IPS-18a (cell line): ENCODE data around the gene SMIM41.

Experiments
- H3K27ac ChIP-seq: one replicate; pipeline ENCODE4 v1.5.1; 2013; ENCODE audit warnings: low read length
- H3K27me3 ChIP-seq: one replicate; pipeline ENCODE4 v1.6.1; 2013; ENCODE audit warnings: mild to moderate bottlenecking, low read length; ENCODE audit not compliant: control insufficient read depth, insufficient read depth
- H3K36me3 ChIP-seq: one replicate; pipeline ENCODE4 v1.6.1; 2013; ENCODE audit warnings: low read depth, low read length; ENCODE audit not compliant: control insufficient read depth
- H3K4me1 ChIP-seq: one replicate; pipeline ENCODE4 v1.6.1; 2013; ENCODE audit warnings: low read depth, low read length; ENCODE audit not compliant: control insufficient read depth
- H3K4me3 ChIP-seq: one replicate; pipeline ENCODE4 v1.5.1; 2013; ENCODE audit warnings: low read length
- H3K9ac ChIP-seq: one replicate; pipeline ENCODE4 v1.6.1; 2013; ENCODE audit warnings: mild to moderate bottlenecking, low read length, moderate library complexity
- H3K9me3 ChIP-seq: one replicate; pipeline ENCODE4 v1.6.1; 2013; ENCODE audit warnings: low read depth, low read length; ENCODE audit not compliant: control insufficient read depth

SMIM41 gene

GRCh38 chr12:52079576-52080402 is at the start of gene SMIM41:
Gene SMIM41 (plus strand): TSS chr12:52079704. CDS start chr12:52079780, 76 bp downstream.
- Histone ChIP-seq H3K27me3 (no peaks in the 10 kb centered on the region), H3K4me1 (peaks cover 9% of the 10 kb centered on the region), H3K27ac (no peak within 1 kb of the TSS), H3K9me3 (no peaks in the 10 kb centered on the region), H3K4me3 (no peak within 1 kb of the TSS), H3K9ac (no peak within 1 kb of the TSS), H3K36me3 (peaks cover 40% of the 10 kb centered on the region)

DNA sequence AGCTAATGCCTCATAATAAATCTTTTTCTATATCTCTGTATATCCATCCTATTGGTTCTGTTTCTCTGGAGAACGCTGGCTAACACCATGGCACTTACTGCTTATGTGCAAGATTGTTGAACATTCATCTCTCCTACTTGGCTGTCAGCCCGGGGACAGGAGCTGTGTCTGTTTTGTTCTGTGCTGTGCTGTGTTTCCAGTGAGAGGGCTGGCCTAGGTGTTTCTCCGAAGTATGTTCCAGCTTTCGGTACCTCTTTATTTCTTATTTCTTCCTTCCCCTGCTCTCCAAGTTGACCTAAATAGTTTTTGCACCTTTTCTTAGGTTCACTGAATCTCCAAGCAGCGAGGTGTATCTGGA is 47.1 kb upstream of the SMIM41 start:
- Histone ChIP-seq H3K9me3 (no peaks in the 10 kb centered on the region), H3K4me3 (peak overlapping the region; percentile 41), H3K9ac (no peak overlapping the region), H3K36me3 (no peaks in the 10 kb centered on the region), H3K27me3 (peaks cover 35% of the 10 kb centered on the region), H3K27ac (peak overlapping the region; percentile 42), H3K4me1 (peaks cover 23% of the 10 kb centered on the region)

- H3K27ac ChIP-seq: peak overlapping the region; percentile 65
- H3K9me3 ChIP-seq: no peaks in the 10 kb centered on the region
- H3K36me3 ChIP-seq: no peaks in the 10 kb centered on the region
- H3K4me3 ChIP-seq: peak overlapping the region; percentile 55
- H3K27me3 ChIP-seq: peaks cover 35% of the 10 kb centered on the region
- H3K9ac ChIP-seq: peak overlapping the region; percentile 77
- peaks cover 23% of the 10 kb centered on the region for H3K4me1 ChIP-seq
These were observed 46.6 kb upstream of the SMIM41 start for GRCh38 chr12:52032804-52033445.

DNA sequence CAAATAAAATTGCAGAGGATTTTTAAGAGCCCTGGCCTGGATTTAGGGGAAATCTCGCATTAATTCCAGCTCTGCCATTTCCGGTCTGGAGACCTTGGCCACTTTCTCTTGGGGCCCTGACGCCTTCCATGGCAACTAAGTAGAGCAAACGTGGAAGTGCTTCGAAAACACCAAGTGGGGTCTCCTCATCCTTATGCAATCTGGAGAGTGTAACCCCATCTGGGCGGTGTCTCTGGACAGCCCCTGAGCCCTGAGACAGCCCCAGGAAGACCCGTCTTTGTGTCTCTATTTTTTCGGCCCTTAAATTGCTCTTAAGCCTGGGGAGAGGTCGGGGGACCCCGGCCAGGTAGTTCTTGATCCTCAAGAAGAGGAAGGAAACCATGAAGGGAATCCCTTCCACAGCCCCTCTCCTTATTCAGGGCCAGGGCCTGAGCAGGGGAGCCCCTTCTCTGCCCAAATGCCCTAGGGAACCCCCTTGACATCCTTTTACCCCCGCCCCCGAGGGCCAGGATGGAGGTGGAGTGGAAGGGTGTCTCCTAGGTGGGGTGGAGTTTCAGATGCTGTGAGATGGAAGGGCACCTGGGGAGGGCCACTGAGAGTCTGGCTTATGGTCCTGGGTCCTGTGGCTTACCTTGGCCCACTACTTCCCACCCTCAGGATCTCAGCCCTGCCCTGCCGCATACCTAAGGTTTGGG is 45.9 kb upstream of the SMIM41 start:
- no peaks in the 10 kb centered on the region for H3K36me3 ChIP-seq
- no peaks in the 10 kb centered on the region for H3K9me3 ChIP-seq
- peaks cover 23% of the 10 kb centered on the region for H3K4me1 ChIP-seq
- H3K9ac ChIP-seq: peak overlapping the region; percentile 77
- H3K27me3 ChIP-seq: peaks cover 35% of the 10 kb centered on the region
- H3K4me3 ChIP-seq: peak overlapping the region; percentile 55
- H3K27ac ChIP-seq: peak overlapping the region; percentile 65

DNA sequence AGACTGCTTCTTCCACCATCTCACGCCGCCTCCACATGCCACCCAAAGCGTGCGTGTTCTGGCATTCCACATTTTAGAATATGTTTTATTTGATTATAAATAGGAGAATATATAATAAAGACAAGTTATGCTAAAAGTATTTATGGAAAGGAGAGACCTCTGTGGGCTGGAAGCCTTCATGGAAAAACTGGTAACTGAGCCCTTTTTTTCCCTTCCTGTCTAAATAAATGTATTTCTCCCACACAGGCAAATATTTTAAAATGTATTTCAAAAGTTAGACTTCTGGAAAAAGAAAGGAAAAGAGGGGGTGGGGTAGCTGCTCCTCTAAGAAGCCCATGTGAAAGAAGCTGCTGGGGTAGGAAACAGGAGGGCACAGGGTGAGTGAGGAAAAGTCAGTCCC is 44.3 kb upstream of the SMIM41 start:
- Histone ChIP-seq H3K9me3 (no peaks in the 10 kb centered on the region), H3K27me3 (peaks cover 35% of the 10 kb centered on the region), H3K4me1 (peaks cover 13% of the 10 kb centered on the region), H3K9ac (no peak overlapping the region), H3K36me3 (no peaks in the 10 kb centered on the region), H3K27ac (no peak overlapping the region), H3K4me3 (no peak overlapping the region)

- Histone ChIP-seq H3K4me3 (no peak overlapping the region), H3K36me3 (no peaks in the 10 kb centered on the region), H3K9me3 (no peaks in the 10 kb centered on the region), H3K9ac (no peak overlapping the region), H3K27me3 (peaks cover 35% of the 10 kb centered on the region), H3K27ac (no peak overlapping the region), H3K4me1 (peaks cover 13% of the 10 kb centered on the region)
These were observed 43.6 kb upstream of the SMIM41 start for GRCh38 chr12:52035926-52036325.

DNA sequence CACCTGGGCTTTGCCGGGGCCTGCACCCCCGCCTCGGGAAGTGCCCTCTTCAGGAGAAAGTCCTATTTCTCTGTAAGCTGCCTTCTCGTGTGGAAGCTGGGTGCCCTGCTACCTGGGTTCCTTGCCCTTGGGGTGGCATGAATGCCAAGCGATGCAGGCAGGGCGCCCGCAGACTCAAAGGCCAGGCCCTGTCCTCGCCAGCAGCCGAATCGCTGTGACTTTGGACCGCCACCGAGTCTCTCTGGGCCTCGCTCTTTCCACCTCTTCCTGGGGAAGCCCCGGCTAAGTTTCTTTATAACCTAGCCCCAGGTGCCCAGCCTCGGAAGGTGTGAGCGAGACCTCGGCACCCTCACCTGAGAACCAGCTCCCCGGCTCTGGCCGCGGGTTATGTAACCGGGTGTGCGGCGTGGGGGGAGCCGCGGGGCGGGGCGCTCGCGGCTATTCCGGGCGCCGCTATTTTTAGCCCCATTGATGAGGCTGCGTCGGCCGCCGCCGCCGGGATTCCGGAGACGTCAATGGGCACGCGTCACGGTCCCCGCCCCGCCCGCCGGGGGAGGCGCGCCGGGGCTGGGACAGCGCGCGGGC is 42.8 kb upstream of the SMIM41 start:
- H3K27ac ChIP-seq: no peak overlapping the region
- H3K4me3 ChIP-seq: peak overlapping the region; percentile 50
- no peaks in the 10 kb centered on the region for H3K9me3 ChIP-seq
- H3K27me3 ChIP-seq: peaks cover 35% of the 10 kb centered on the region
- H3K4me1 ChIP-seq: peaks cover 18% of the 10 kb centered on the region
- no peaks in the 10 kb centered on the region for H3K36me3 ChIP-seq
- peak overlapping the region; percentile 44 for H3K9ac ChIP-seq

DNA sequence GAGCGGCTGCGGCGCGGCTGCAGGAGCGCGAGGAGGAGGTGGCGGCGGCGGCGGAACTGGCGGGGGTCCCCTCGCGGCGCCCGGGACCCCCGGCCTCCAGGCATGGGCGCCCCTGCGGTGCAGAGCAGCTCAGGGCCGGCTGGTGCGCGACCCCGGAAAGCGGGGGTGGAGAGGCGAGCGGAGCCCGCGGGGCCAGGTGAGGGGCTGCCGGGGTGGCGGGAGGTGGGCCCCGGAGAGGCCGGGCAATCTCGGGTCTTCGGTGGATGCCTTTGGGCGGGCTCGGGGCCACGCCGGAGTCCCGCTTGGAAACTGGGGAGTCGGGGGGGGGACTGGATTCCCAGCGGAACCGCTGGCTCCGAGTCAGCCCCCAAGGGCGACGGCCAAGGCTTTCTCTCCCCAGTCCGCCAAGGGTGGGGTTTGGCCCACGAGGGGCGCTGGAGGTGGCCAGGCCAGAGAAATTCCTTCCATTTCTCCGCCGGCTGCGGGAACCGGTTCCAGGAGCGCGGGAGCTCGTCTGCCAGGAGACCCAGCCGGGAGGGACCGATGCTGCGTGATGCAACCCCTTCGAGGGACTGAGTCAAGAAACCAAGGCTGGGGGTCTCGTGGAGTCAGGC is 42.1 kb upstream of the SMIM41 start:
- H3K4me1 ChIP-seq: peaks cover 17% of the 10 kb centered on the region
- H3K27ac ChIP-seq: no peak overlapping the region
- H3K9me3 ChIP-seq: no peaks in the 10 kb centered on the region
- no peaks in the 10 kb centered on the region for H3K36me3 ChIP-seq
- H3K9ac ChIP-seq: peak overlapping the region; percentile 81
- peaks cover 35% of the 10 kb centered on the region for H3K27me3 ChIP-seq
- peak overlapping the region; percentile 79 for H3K4me3 ChIP-seq

- H3K4me3 ChIP-seq: peak overlapping the region; percentile 14
- H3K4me1 ChIP-seq: peaks cover 10% of the 10 kb centered on the region
- no peak overlapping the region for H3K27ac ChIP-seq
- no peaks in the 10 kb centered on the region for H3K9me3 ChIP-seq
- H3K9ac ChIP-seq: no peak overlapping the region
- H3K36me3 ChIP-seq: no peaks in the 10 kb centered on the region
- H3K27me3 ChIP-seq: peaks cover 33% of the 10 kb centered on the region
These were observed 41.1 kb upstream of the SMIM41 start for GRCh38 chr12:52038447-52038846.

GRCh38 chr12:52041035-52041434 is 38.5 kb upstream of the SMIM41 start:
- Histone ChIP-seq H3K4me1 (peaks cover 5% of the 10 kb centered on the region), H3K9me3 (no peaks in the 10 kb centered on the region), H3K36me3 (no peaks in the 10 kb centered on the region), H3K4me3 (no peak overlapping the region), H3K9ac (no peak overlapping the region), H3K27ac (no peak overlapping the region), H3K27me3 (peaks cover 7% of the 10 kb centered on the region)

DNA sequence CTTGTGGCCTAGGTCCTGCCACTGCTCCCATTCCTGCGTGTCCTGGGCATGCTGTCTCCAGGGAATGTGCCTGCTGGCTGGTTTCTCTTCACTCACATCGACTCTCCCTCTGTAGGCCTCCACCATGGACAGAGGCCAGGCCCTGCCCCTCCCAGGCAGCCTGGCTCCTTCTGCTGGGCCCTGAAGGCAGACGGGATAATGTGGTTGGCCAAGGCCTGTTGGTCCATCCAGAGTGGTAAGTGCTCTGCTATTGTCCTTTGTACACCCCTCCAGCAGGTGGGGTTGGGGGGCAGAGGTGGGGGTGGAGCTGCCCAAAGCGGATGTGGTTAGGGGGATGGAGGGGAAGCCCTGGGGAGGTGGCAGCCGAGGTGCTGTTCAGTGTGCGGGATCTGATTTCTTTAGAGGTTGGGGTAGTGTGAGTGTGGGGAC is 37.8 kb upstream of the SMIM41 start:
- H3K9me3 ChIP-seq: no peaks in the 10 kb centered on the region
- no peak overlapping the region for H3K9ac ChIP-seq
- peaks cover 5% of the 10 kb centered on the region for H3K4me1 ChIP-seq
- H3K27ac ChIP-seq: no peak overlapping the region
- no peak overlapping the region for H3K4me3 ChIP-seq
- no peaks in the 10 kb centered on the region for H3K36me3 ChIP-seq
- peaks cover under 1% of the 10 kb centered on the region for H3K27me3 ChIP-seq
